HepG2 (cell line): ENCODE results near the gene UCN2. TPM values are rescaled to one million over a fixed set of nuclear protein-coding genes. Genes with fewer than 3 reads are reported as not detected.

Source experiments
- CBFB ChIP-seq: sonication (generic); formaldehyde crosslinking; IDR thresholded peaks from 2 replicates; pipeline ENCODE4 v1.4.0; 2020; ENCODE audit warnings: missing genetic modification reagents
- HCFC1 ChIP-seq: fragments of 150-350 bp; IDR thresholded peaks from 2 replicates; pipeline ENCODE4 v1.6.1; 2014; ENCODE audit warnings: low read depth, low read length
- HNRNPUL1 ChIP-seq: fragments of 200-400 bp; formaldehyde crosslinking; IDR thresholded peaks from 2 replicates; pipeline ENCODE4 v1.6.1; 2017; ENCODE audit warnings: low read depth, mild to moderate bottlenecking, low read length, moderate library complexity
- PAF1 ChIP-seq: IDR thresholded peaks from 2 replicates; pipeline ENCODE4 v1.6.1; 2016; ENCODE audit warnings: missing genetic modification reagents, missing compliant biosample characterization
- PAX8 ChIP-seq: sonication (generic); formaldehyde crosslinking; IDR thresholded peaks from 2 replicates; pipeline ENCODE4 v1.8.0; 2022; ENCODE audit warnings: mild to moderate bottlenecking, missing genetic modification reagents, borderline replicate concordance
- SCMH1 ChIP-seq: sonication (generic); formaldehyde crosslinking; IDR thresholded peaks from 2 replicates; pipeline ENCODE4 v1.9.0; 2021; ENCODE audit warnings: missing genetic modification reagents, mild to moderate bottlenecking, borderline replicate concordance
- SOX13 ChIP-seq, 3 experiments: fragments of 450-650 bp in 1 of 3; sonication (generic) in 1 of 3; formaldehyde crosslinking in 1 of 3; IDR thresholded peaks in 2 of 3; conservative IDR thresholded peaks in 1 of 3; 2 replicates each; pipeline versions ENCODE4 v1.5.0 to v1.6.1; 2016 to 2020; ENCODE audit warnings: antibody characterized with exemption in 1 of 3, mild to moderate bottlenecking in 1 of 3, missing compliant biosample characterization in 1 of 3, missing genetic modification reagents in 1 of 3, moderate library complexity in 1 of 3
- SP4 ChIP-seq: sonication (generic); formaldehyde crosslinking; IDR thresholded peaks from 2 replicates; pipeline ENCODE4 v1.8.1; 2023; ENCODE audit warnings: mild to moderate bottlenecking, missing genetic modification reagents
- SP5 ChIP-seq: IDR thresholded peaks from 2 replicates; pipeline ENCODE4 v1.6.1; 2016; ENCODE audit warnings: low read depth, borderline replicate concordance
- ZBTB7B ChIP-seq: sonication (generic); formaldehyde crosslinking; IDR thresholded peaks from 2 replicates; pipeline ENCODE4 v1.4.0; 2020; ENCODE audit warnings: missing genetic modification reagents
- ZGPAT ChIP-seq: IDR thresholded peaks from 2 replicates; pipeline ENCODE4 v1.6.1; 2016; ENCODE audit warnings: mild to moderate bottlenecking
- ZNF136 ChIP-seq: sonication (generic); formaldehyde crosslinking; IDR thresholded peaks from 2 replicates; pipeline ENCODE4 v1.8.1; 2022; ENCODE audit warnings: low read depth, mild to moderate bottlenecking, moderate library complexity, missing genetic modification reagents
- ZNF530 ChIP-seq: sonication (generic); formaldehyde crosslinking; IDR thresholded peaks from 2 replicates; pipeline ENCODE4 v1.5.0; 2020; ENCODE audit warnings: low read depth, mild to moderate bottlenecking, missing genetic modification reagents
- ZNF687 ChIP-seq: sonication (generic); formaldehyde crosslinking; IDR thresholded peaks from 2 replicates; pipeline ENCODE4 v1.5.1; 2020; ENCODE audit warnings: mild to moderate bottlenecking, missing genetic modification reagents, moderate library complexity
- ZNF709 ChIP-seq: sonication (generic); formaldehyde crosslinking; IDR thresholded peaks from 2 replicates; pipeline ENCODE4 v1.5.0; 2020; ENCODE audit warnings: mild to moderate bottlenecking, missing genetic modification reagents
- polyA plus RNA-seq, 8 experiments: library from polyadenylated mRNA; depleted of rRNA in 3 of 8; stranded (reverse) in 7 of 8; unstranded in 1 of 8; fragments of >200 nt; fragmentation: Illumina TruSeq in 4 of 8; extraction: Trizol in 4 of 8; gene quantifications; 2 replicates each; pipeline versions ENCODE4 v1.2.1 to v1.2.3, GENCODE V29; 2011 to 2016; ENCODE audit warnings: low read depth in 4 of 8, missing spikeins in 1 of 8, mixed read lengths in 1 of 8; ENCODE audit not compliant: insufficient read depth in 1 of 8
- total RNA-seq, 5 experiments: library from RNA; depleted of rRNA; stranded (reverse); fragments of >200 nt; fragmentation: Illumina TruSeq; extraction: Trizol; gene quantifications; 2 replicates each; pipeline ENCODE4 v1.2.3, GENCODE V29; 2016; ENCODE audit warnings: low read depth in 1 of 5

UCN2 gene
- total and polyA plus RNA-seq, 2 of the 13 experiments (the other 11 are each of a cell fraction or from before 2014, with no cell fraction given) = 0.07 to 1.5 TPM

- TF ChIP-seq ZNF687 (CRISPR knock-in tag) = peak; percentile 90
- TF ChIP-seq SCMH1 (CRISPR knock-in tag) = no peak
- TF ChIP-seq HCFC1 = no peak
- no peak for TF ChIP-seq SOX13 (IDR thresholded peaks at IDR 0.05)
- TF ChIP-seq SOX13 (CRISPR knock-in tag; conservative IDR thresholded peaks at IDR 0.05 in 1 of 2, IDR thresholded peaks at IDR 0.05 in 1 of 2) = no peak
- TF ChIP-seq SP4 (CRISPR knock-in tag) = no peak
- TF ChIP-seq CBFB (CRISPR knock-in tag) = no peak
- TF ChIP-seq HNRNPUL1 = no peak
- no peak for TF ChIP-seq PAX8
- no peak for TF ChIP-seq ZGPAT (CRISPR knock-in tag)
- no peak for TF ChIP-seq ZNF709 (CRISPR knock-in tag)
- TF ChIP-seq ZNF530 (CRISPR knock-in tag) = no peak
- TF ChIP-seq SP5 = 0 out of 2 replicates have a peak, but pooled peaks have one; percentile 24
- peak; percentile 46; the same call in 1 of the 2 replicates for TF ChIP-seq ZBTB7B
- TF ChIP-seq PAF1 (CRISPR knock-in tag) = no peak
- TF ChIP-seq ZNF136 (CRISPR knock-in tag) = 0 out of 2 replicates have a peak, but pooled peaks have one; percentile 52
Measured at GRCh38 chr3:48571938-48572337, 8.4 kb upstream of the UCN2 start (continued).
